Measurements from ENCODE around the gene SEC11A.

The SEC11A gene

DNA sequence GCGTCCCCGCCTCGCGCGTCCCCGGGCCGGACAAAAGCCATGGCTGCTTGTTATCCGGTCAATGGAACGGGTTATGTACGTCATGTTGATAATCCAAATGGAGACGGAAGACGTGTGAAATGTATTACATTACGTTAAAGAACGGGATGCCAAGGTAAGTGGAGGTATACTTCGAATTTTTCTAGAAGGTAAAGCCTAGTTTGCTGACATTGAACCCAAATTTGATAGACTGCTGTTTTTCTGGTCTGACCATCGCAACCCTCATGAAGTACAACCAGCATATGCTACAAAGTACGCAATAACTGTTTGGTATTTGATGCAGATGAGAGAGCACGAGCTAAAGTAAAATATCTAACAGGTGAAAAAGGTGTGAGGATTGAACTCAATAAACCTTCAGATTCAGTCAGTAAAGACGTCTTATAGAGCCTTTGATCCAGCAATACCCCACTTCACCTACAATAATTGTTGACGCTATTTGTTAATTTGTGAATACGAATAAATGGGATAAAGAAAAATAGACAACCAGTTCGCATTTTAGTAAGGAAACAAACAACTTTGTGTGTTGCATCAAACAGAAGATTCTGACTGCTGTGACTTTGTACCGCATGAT, 81.6 kb downstream of the SEC11A start:
- DNase-seq = no peak

- DNase-seq = no peak
These were observed 82.4 kb downstream of the SEC11A start for GRCh38 chr15:84633311-84634227.

DNA sequence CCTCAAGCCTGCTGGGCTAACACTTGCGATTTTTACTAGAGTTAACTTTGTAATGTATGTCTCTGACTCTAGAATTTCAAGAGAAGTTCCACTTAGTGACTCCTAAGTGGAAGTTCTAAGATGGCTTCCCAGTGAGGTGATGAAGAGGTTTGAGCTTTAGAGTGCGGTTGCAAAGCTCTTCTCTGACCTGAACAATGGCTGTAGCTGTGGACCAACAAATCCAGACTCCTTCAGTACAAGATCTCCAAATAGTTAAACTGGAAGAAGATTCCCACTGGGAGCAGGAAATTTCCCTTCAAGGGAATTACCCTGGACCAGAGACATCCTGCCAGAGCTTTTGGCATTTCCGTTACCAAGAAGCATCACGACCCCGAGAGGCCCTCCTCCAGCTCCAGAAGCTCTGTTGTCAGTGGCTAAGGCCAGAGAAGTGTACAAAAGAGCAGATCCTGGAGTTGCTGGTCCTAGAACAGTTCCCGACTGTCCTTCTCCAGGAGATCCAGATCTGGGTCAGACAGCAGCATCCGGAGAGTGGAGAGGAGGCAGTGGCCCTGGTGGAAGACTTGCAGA, 84.2 kb downstream of the SEC11A start:
- DNase-seq = no peak

- DNase-seq = no peak
These were observed 86.9 kb downstream of the SEC11A start for GRCh38 chr15:84629033-84629432.

DNA sequence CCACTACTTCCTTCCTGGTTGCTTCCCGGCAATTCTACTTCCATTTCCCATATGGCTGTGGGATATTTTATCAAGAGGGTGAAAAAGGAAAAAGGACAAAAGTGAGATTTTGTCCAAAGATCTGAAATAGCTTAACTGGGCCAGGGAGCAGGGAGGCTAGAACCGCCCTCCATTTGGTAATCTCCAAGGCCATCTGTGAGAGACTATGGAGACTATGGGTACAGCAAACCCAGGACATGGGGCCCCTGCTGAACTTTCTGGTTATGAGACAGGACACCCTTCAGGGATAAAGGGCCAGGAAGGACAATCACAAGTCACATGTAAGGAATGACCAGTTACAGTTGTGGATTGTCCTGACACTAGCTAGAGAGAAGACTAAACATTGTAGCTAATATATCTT, 90.8 kb downstream of the SEC11A start:
- no peak for DNase-seq

DNA sequence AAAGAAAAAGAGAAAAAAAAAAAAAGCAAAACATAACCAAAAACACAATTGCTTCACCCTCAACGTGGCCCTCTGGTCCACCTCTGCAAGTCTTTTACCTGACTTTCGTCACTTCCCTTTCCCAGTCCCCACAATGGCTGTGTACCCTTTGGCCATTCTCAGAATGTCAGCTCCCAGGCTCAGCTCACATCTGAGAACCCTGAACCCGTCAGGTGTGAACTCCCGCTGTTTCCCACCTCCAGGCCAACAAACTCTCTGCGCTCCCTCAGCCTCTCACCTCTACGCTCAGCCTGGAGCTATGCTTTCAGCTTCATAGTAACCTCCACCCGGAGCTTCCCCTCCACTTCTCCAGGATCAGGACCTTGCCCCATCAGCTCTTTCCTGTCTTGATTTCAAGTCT, 91.6 kb downstream of the SEC11A start:
- no peak for DNase-seq

GRCh38 chr15:84621358-84621979, 94.5 kb downstream of the SEC11A start:
- DNase-seq = no peak

GRCh38 chr15:84620626-84621025, 95.3 kb downstream of the SEC11A start:
- DNase-seq = no peak
